HEK293 (cell line): Measurements from ENCODE around the gene STEAP2.

ENCODE experiments used
- CTCF ChIP-seq: fragments of 450-650 bp; formaldehyde crosslinking; IDR thresholded peaks from 2 replicates; pipeline ENCODE4 v1.5.1; 2016; ENCODE audit warnings: missing biosample characterization, missing genetic modification characterization
- PRDM2 ChIP-seq: fragments of 450-650 bp; formaldehyde crosslinking; IDR thresholded peaks from 2 replicates; pipeline ENCODE4 v1.5.1; 2016; ENCODE audit warnings: missing biosample characterization, missing genetic modification characterization, borderline replicate concordance
- REST ChIP-seq: fragments of 450-650 bp; formaldehyde crosslinking; IDR thresholded peaks from 2 replicates; pipeline ENCODE4 v1.5.1; 2016; ENCODE audit warnings: missing biosample characterization, missing genetic modification characterization
- TSHZ1 ChIP-seq: fragments of 450-650 bp; formaldehyde crosslinking; IDR thresholded peaks from 2 replicates; pipeline ENCODE4 v1.5.1; 2016; ENCODE audit warnings: missing biosample characterization, missing genetic modification characterization, borderline replicate concordance
- ZBTB11 ChIP-seq: fragments of 450-650 bp; formaldehyde crosslinking; conservative IDR thresholded peaks from 2 replicates; pipeline ENCODE4 v1.5.1; 2016; ENCODE audit warnings: low read depth, missing biosample characterization, missing genetic modification characterization
- ZNF121 ChIP-seq: fragments of 450-650 bp; formaldehyde crosslinking; IDR thresholded peaks from 2 replicates; pipeline ENCODE4 v1.5.1; 2016; ENCODE audit warnings: missing biosample characterization, missing genetic modification characterization
- ZNF239 ChIP-seq: fragments of 450-650 bp; formaldehyde crosslinking; IDR thresholded peaks from 2 replicates; pipeline ENCODE4 v1.5.1; 2016; ENCODE audit warnings: missing biosample characterization, missing genetic modification characterization
- ZNF24 ChIP-seq: fragments of 450-650 bp; formaldehyde crosslinking; IDR thresholded peaks from 2 replicates; pipeline ENCODE4 v1.5.1; 2016; ENCODE audit warnings: missing biosample characterization, missing genetic modification characterization
- ZNF274 ChIP-seq, 2 experiments: fragments of 200-500 bp in 1 of 2; fragments of 450-650 bp in 1 of 2; sonication (Bioruptor generic) in 1 of 2; formaldehyde crosslinking in 1 of 2; IDR thresholded peaks; 2 replicates each; pipeline versions ENCODE4 v1.5.1 to v1.6.1; 2014 to 2016; ENCODE audit warnings: borderline replicate concordance in 1 of 2, inconsistent platforms in 1 of 2, low read length in 1 of 2, missing biosample characterization in 1 of 2, missing genetic modification characterization in 1 of 2
- ZNF501 ChIP-seq: fragments of 450-650 bp; formaldehyde crosslinking; IDR thresholded peaks from 2 replicates; pipeline ENCODE4 v1.5.1; 2016; ENCODE audit warnings: missing biosample characterization, missing genetic modification characterization
- ZNF610 ChIP-seq: fragments of 450-650 bp; formaldehyde crosslinking; IDR thresholded peaks from 2 replicates; pipeline ENCODE4 v1.5.1; 2016; ENCODE audit warnings: missing biosample characterization, missing genetic modification characterization, borderline replicate concordance

- TF ChIP-seq ZBTB11 (tag by site-specific recombination) (no peak), ZNF610 (no peak), ZNF274 (IDR thresholded peaks at IDR 0.05; ENCODE audit: low read length) (no peak), ZNF274 (tag by site-specific recombination; IDR thresholded peaks at IDR 0.05; ENCODE audit: borderline replicate concordance) (no peak), ZNF24 (tag by site-specific recombination) (no peak), ZNF239 (tag by site-specific recombination) (no peak), PRDM2 (tag by site-specific recombination) (no peak), ZNF501 (tag by site-specific recombination) (no peak), CTCF (tag by site-specific recombination) (no peak), ZNF121 (tag by site-specific recombination) (no peak), REST (no peak), TSHZ1 (tag by site-specific recombination) (no peak)
These were observed 2.0 kb downstream of the STEAP2 start for GRCh38 chr7:90213521-90213920.
